Esophagus muscularis mucosa (tissue), 4 donors: ENCODE data around the gene MRFAP1L1. TPM values are rescaled to one million over a fixed set of nuclear protein-coding genes. Genes with fewer than 3 reads are reported as not detected.

Experiments
- DNase-seq: peaks from one replicate; pipeline ENCODE4 v3.0.0-alpha.2; 2017; ENCODE audit errors: extremely low spot score
- H3K27ac ChIP-seq, 4 donors: fragments of 200-600 bp; sonication (generic); replicated peaks in 1 of 4; 1 replicate in 3 of 4; 2 replicates in 1 of 4; pipeline ENCODE4 v1.5.1; 2016 to 2019; ENCODE audit warnings: mild to moderate bottlenecking in 1 of 4
- H3K27me3 ChIP-seq, 4 donors: fragments of 200-600 bp; sonication (generic); one replicate each; pipeline versions ENCODE4 v1.5.1 to v1.6.0; 2016 to 2019
- H3K36me3 ChIP-seq, 4 donors: fragments of 200-600 bp; sonication (generic); one replicate each; pipeline ENCODE4 v1.5.1; 2016 to 2019
- H3K4me1 ChIP-seq, 4 donors: fragments of 200-600 bp; sonication (generic); one replicate each; pipeline ENCODE4 v1.5.1; 2016 to 2019
- H3K4me3 ChIP-seq, 4 donors: fragments of 200-600 bp; sonication (generic); 1 replicate in 2 of 4; 2 replicates in 2 of 4; pipeline ENCODE4 v1.5.1; 2016 to 2019; ENCODE audit warnings: mild to moderate bottlenecking in 4 of 4, moderate library complexity in 1 of 4
- H3K9me3 ChIP-seq, 4 donors: fragments of 200-600 bp; sonication (generic); 1 replicate in 3 of 4; 2 replicates in 1 of 4; pipeline ENCODE4 v1.5.1; 2016 to 2019
- CTCF ChIP-seq, 3 experiments: fragments of 200-600 bp in 2 of 3; fragments of 450-650 bp in 1 of 3; sonication (generic) in 2 of 3; IDR thresholded peaks; one replicate each; pipeline ENCODE4 v1.5.1; 2017 to 2019; ENCODE audit warnings: antibody characterized with exemption in 3 of 3, mild to moderate bottlenecking in 2 of 3, moderate library complexity in 1 of 3
- EP300 ChIP-seq: sonication (generic); formaldehyde crosslinking; IDR thresholded peaks from one replicate; pipeline ENCODE4 v1.6.1; 2017; ENCODE audit warnings: antibody characterized with exemption
- POLR2A ChIP-seq: fragments of 450-650 bp; IDR thresholded peaks from one replicate; pipeline ENCODE4 v1.6.1; 2017; ENCODE audit warnings: antibody characterized with exemption, moderate library complexity, mild to moderate bottlenecking, low read depth
- POLR2AphosphoS5 ChIP-seq, 2 donors: sonication (generic); formaldehyde crosslinking; IDR thresholded peaks; one replicate each; pipeline ENCODE4 v1.6.1; 2017; ENCODE audit warnings: antibody characterized with exemption in 2 of 2
- WGBS: methylation state at CpG from one replicate; pipeline ENCODE4 v1.1.5; 2018; 5-methylcytosine and 5-hydroxymethylcytosine counted together
- intact Hi-C: fragments of 100-400 bp; cut with DNase I; formaldehyde crosslinking; loops from one replicate; pipeline ENCODE4 v1.15.1; 2023
- total RNA-seq, 4 donors: library from RNA; depleted of rRNA; stranded (reverse); fragments of >200 nt; gene quantifications; one replicate each; pipeline versions ENCODE4 v1.1.0 to v1.2.1, GENCODE V29; 2016

The MRFAP1L1 gene
- total RNA-seq, 4 donors from 2014 or later = 55.2 to 60.0 (median 57.0) TPM

GRCh38 chr4:6662591-6662990, 47.1 kb downstream of the MRFAP1L1 start:
- intact Hi-C loops = no loop called here
- Histone ChIP-seq H3K4me1 (peaks cover 20 to 34% (median 30%) of the 10 kb centered on the region in 4 donors), H3K27ac (no peak overlapping the region), H3K4me3 (no peak overlapping the region), H3K27me3 (peaks cover 0 to 21% (median 0%) of the 10 kb centered on the region in 4 donors), H3K36me3 (no peaks in the 10 kb centered on the region), H3K9me3 (no peaks in the 10 kb centered on the region)
- TF ChIP-seq POLR2AphosphoS5 (IDR thresholded peaks at IDR 0.05) (no peak), EP300 (no peak), CTCF (IDR thresholded peaks at IDR 0.05) (no peak), POLR2A (no peak)
- 94% methylated on average over 3 of the region's 3 CpGs for WGBS
- DNase-seq = no peak

- 94% methylated on average over 3 of the region's 3 CpGs for WGBS
- no peak for DNase-seq
- peaks cover 20 to 34% (median 30%) of the 10 kb centered on the region in 4 donors for H3K4me1 ChIP-seq
- H3K27me3 ChIP-seq = peaks cover 0 to 16% (median 0%) of the 10 kb centered on the region in 4 donors
- intact Hi-C loops = no loop called here
- H3K36me3 ChIP-seq = no peaks in the 10 kb centered on the region
- no peaks in the 10 kb centered on the region for H3K9me3 ChIP-seq
- no peak overlapping the region for H3K27ac ChIP-seq
- H3K4me3 ChIP-seq = no peak overlapping the region
- TF ChIP-seq EP300 (no peak), CTCF (IDR thresholded peaks at IDR 0.05) (no peak), POLR2AphosphoS5 (IDR thresholded peaks at IDR 0.05) (no peak), POLR2A (no peak)
Observed at GRCh38 chr4:6660430-6660829, 49.2 kb downstream of the MRFAP1L1 start.

- intact Hi-C loops = loop anchor here (2.0 kb wide), 1 partner anchor 19 kb away; the partner anchor contains the start of gene MRFAP1
- peaks cover 0 to 13% (median 0%) of the 10 kb centered on the region in 4 donors for H3K27me3 ChIP-seq
- 92% methylated on average over 2 of the region's 2 CpGs for WGBS
Observed at GRCh38 chr4:6659897-6660296, 49.8 kb downstream of the MRFAP1L1 start.

GRCh38 chr4:6658597-6659075, 51.0 kb downstream of the MRFAP1L1 start:
- WGBS = 9% methylated on average over 35 of the region's 52 CpGs
- DNase-seq = no peak

More at GRCh38 chr4:6659897-6660296, 49.8 kb downstream of the MRFAP1L1 start:
- Histone ChIP-seq H3K9me3 (no peaks in the 10 kb centered on the region), H3K27ac (no peak overlapping the region), H3K4me1 (peaks cover 20 to 31% (median 29%) of the 10 kb centered on the region in 4 donors), H3K4me3 (no peak overlapping the region), H3K36me3 (no peaks in the 10 kb centered on the region)
- DNase-seq = no peak
- TF ChIP-seq POLR2A = no peak
- no peak for TF ChIP-seq CTCF (IDR thresholded peaks at IDR 0.05)
- TF ChIP-seq POLR2AphosphoS5 (IDR thresholded peaks at IDR 0.05) = no peak
- no peak for TF ChIP-seq EP300

More at GRCh38 chr4:6658597-6659075, 51.0 kb downstream of the MRFAP1L1 start:
- Histone ChIP-seq H3K9me3 (no peaks in the 10 kb centered on the region), H3K4me3 (peak overlapping the region; percentile 52 to 58 (median 56)), H3K4me1 (peaks cover 10 to 18% (median 17%) of the 10 kb centered on the region in 4 donors), H3K36me3 (no peaks in the 10 kb centered on the region), H3K27ac (peak overlapping the region; percentile 71 to 79 (median 76)), H3K27me3 (peaks cover 0 to under 1% (median 0%) of the 10 kb centered on the region in 4 donors)
- TF ChIP-seq EP300 (no peak), POLR2AphosphoS5 (IDR thresholded peaks at IDR 0.05) (no peak), POLR2A (no peak), CTCF (IDR thresholded peaks at IDR 0.05) (no peak)
- intact Hi-C loops = loop anchor here (2.0 kb wide), 1 partner anchor 18 kb away; the partner anchor contains the start of gene MRFAP1
